Endothelial cell (in vitro differentiated cells): ENCODE measurements around the gene DPEP2NB. TPM values are rescaled to one million over a fixed set of nuclear protein-coding genes. Genes with fewer than 3 reads are reported as not detected.

Source experiments
- DNase-seq: peaks from one replicate; pipeline ENCODE4 v3.0.0; 2021; ENCODE audit warnings: low spot score
- H3K27ac Mint-ChIP-seq: one replicate; pipeline ENCODE4 v1.8.0; 2021; ENCODE audit warnings: mixed read lengths, inconsistent platforms; ENCODE audit not compliant: unreplicated experiment
- H3K27me3 Mint-ChIP-seq: one replicate; pipeline ENCODE4 v1.8.0; 2021; ENCODE audit warnings: mild to moderate bottlenecking, moderate library complexity, mixed read lengths, inconsistent platforms; ENCODE audit not compliant: unreplicated experiment
- H3K36me3 Mint-ChIP-seq: one replicate; pipeline ENCODE4 v1.8.0; 2021; ENCODE audit warnings: mild to moderate bottlenecking, low read depth, mixed read lengths, inconsistent platforms; ENCODE audit not compliant: unreplicated experiment
- H3K4me1 Mint-ChIP-seq: one replicate; pipeline ENCODE4 v1.8.0; 2021; ENCODE audit warnings: mild to moderate bottlenecking, mixed read lengths, inconsistent platforms; ENCODE audit not compliant: unreplicated experiment
- H3K4me3 Mint-ChIP-seq: one replicate; pipeline ENCODE4 v1.8.0; 2021; ENCODE audit warnings: mild to moderate bottlenecking, mixed read lengths, inconsistent platforms; ENCODE audit not compliant: unreplicated experiment
- H3K9me3 Mint-ChIP-seq: one replicate; pipeline ENCODE4 v1.8.0; 2021; ENCODE audit warnings: mixed read lengths, inconsistent platforms; ENCODE audit not compliant: unreplicated experiment
- CTCF ChIP-seq: fragments of 200-600 bp; sonication (generic); IDR thresholded peaks from one replicate; pipeline ENCODE4 v1.5.0; 2021; ENCODE audit warnings: antibody characterized with exemption; ENCODE audit not compliant: unreplicated experiment
- total RNA-seq: library from RNA; stranded (reverse); fragmentation: NEBNext Ultra II Directional; extraction: Animal tissue kit (Norgen Biotek cat#: 25700); gene quantifications from one replicate; pipeline ENCODE4 v1.2.1, GENCODE V29; 2021; ENCODE audit not compliant: unreplicated experiment

The DPEP2NB gene
- total RNA-seq, 1 donor from 2014 or later = not detected

GRCh38 chr16:68055395-68055794 lies 39.7 kb upstream of the DPEP2NB start:
- peaks cover 4% of the 10 kb centered on the region for H3K27me3 Mint-ChIP-seq
- no peaks in the 10 kb centered on the region for H3K9me3 Mint-ChIP-seq
- no peak for DNase-seq
- H3K36me3 Mint-ChIP-seq = peaks cover 17% of the 10 kb centered on the region
- peaks cover 12% of the 10 kb centered on the region for H3K4me1 Mint-ChIP-seq
- H3K27ac Mint-ChIP-seq = no peak overlapping the region
- peak overlapping the region; percentile 21 for H3K4me3 Mint-ChIP-seq
- no peak for TF ChIP-seq CTCF

GRCh38 chr16:68049449-68049848 lies 33.7 kb upstream of the DPEP2NB start:
- peaks cover 3% of the 10 kb centered on the region for H3K27me3 Mint-ChIP-seq
- no peak for DNase-seq
- peaks cover 2% of the 10 kb centered on the region for H3K4me1 Mint-ChIP-seq
- peaks cover 10% of the 10 kb centered on the region for H3K36me3 Mint-ChIP-seq
- H3K9me3 Mint-ChIP-seq = no peaks in the 10 kb centered on the region
- H3K27ac Mint-ChIP-seq = no peak overlapping the region
- no peak for TF ChIP-seq CTCF
- no peak overlapping the region for H3K4me3 Mint-ChIP-seq

- peaks cover 2% of the 10 kb centered on the region for H3K4me1 Mint-ChIP-seq
- TF ChIP-seq CTCF = no peak
- peaks cover 3% of the 10 kb centered on the region for H3K36me3 Mint-ChIP-seq
- no peak overlapping the region for H3K4me3 Mint-ChIP-seq
- no peak for DNase-seq
- H3K27ac Mint-ChIP-seq = no peak overlapping the region
- H3K9me3 Mint-ChIP-seq = no peaks in the 10 kb centered on the region
- peaks cover 3% of the 10 kb centered on the region for H3K27me3 Mint-ChIP-seq
Measured at GRCh38 chr16:68047987-68048386, 32.3 kb upstream of the DPEP2NB start.

GRCh38 chr16:68046106-68046505 lies 30.4 kb upstream of the DPEP2NB start:
- no peak for TF ChIP-seq CTCF
- Mint-ChIP-seq H3K27ac (no peak overlapping the region), H3K9me3 (no peaks in the 10 kb centered on the region), H3K4me3 (peak overlapping the region; percentile 60), H3K27me3 (peaks cover 5% of the 10 kb centered on the region), H3K36me3 (peaks cover 3% of the 10 kb centered on the region), H3K4me1 (peaks cover 2% of the 10 kb centered on the region)
- no peak for DNase-seq

GRCh38 chr16:68041783-68042182 lies 26.1 kb upstream of the DPEP2NB start:
- Mint-ChIP-seq H3K27me3 (peaks cover 7% of the 10 kb centered on the region), H3K4me1 (peaks cover 14% of the 10 kb centered on the region), H3K27ac (no peak overlapping the region), H3K9me3 (no peaks in the 10 kb centered on the region), H3K36me3 (peaks cover 8% of the 10 kb centered on the region), H3K4me3 (no peak overlapping the region)
- DNase-seq = no peak
- no peak for TF ChIP-seq CTCF
